ENCODE data around the gene TSPAN14.

DNA sequence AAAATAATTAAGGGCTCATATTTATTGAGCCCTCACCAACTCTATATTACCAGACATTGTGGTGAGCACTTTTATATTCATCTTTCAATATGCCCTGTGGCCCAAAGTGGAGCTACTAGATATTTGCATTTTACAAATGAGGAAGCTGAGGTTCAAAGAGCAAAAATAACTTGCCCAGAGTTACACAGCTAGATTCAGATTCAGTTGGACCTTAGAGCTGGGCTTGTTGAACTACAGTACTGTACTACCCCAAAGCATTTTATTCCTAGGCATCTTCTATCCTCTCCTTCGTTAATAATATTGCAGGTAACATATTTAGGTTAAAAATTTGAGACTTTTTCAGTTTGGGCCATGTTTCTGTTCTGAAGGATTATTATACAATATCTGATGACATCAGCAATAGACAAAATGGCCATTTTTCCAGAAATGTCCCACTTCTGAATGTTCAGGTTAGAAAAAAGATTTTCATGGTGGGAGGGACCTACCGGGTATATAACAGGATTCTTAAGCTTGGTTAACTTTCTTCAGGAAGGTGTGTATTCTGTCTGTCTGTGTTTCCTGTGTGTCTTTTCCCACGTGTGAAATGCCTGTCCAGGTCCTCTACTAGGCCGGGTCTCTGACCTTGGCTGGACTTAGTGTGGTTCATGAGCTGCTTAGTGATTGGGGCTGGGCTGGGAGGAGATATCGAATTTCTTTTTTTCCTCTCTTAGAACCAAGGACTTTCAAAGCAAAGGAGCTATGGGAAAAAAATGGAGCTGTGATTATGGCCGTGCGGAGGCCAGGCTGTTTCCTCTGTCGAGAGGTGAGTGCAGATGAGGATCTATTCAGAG, 32.2 kb upstream of the TSPAN14 start:
- TF ChIP-seq, protein P1, sequence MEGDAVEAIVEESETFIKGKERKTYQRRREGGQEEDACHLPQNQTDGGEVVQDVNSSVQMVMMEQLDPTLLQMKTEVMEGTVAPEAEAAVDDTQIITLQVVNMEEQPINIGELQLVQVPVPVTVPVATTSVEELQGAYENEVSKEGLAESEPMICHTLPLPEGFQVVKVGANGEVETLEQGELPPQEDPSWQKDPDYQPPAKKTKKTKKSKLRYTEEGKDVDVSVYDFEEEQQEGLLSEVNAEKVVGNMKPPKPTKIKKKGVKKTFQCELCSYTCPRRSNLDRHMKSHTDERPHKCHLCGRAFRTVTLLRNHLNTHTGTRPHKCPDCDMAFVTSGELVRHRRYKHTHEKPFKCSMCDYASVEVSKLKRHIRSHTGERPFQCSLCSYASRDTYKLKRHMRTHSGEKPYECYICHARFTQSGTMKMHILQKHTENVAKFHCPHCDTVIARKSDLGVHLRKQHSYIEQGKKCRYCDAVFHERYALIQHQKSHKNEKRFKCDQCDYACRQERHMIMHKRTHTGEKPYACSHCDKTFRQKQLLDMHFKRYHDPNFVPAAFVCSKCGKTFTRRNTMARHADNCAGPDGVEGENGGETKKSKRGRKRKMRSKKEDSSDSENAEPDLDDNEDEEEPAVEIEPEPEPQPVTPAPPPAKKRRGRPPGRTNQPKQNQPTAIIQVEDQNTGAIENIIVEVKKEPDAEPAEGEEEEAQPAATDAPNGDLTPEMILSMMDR (IDR thresholded peaks at IDR 0.05; ENCODE audit: low read length), result no peak
- no peak for TF ChIP-seq EZH2 (IDR thresholded peaks at IDR 0.05; ENCODE audit: borderline replicate concordance, low read length)

All from OCI-LY1 (cell line).